Measurements from ENCODE around the gene CDK5RAP2.

GRCh38 chr9:120434532-120434931 lies 145.4 kb downstream of the CDK5RAP2 start:
- TF ChIP-seq, protein P1, sequence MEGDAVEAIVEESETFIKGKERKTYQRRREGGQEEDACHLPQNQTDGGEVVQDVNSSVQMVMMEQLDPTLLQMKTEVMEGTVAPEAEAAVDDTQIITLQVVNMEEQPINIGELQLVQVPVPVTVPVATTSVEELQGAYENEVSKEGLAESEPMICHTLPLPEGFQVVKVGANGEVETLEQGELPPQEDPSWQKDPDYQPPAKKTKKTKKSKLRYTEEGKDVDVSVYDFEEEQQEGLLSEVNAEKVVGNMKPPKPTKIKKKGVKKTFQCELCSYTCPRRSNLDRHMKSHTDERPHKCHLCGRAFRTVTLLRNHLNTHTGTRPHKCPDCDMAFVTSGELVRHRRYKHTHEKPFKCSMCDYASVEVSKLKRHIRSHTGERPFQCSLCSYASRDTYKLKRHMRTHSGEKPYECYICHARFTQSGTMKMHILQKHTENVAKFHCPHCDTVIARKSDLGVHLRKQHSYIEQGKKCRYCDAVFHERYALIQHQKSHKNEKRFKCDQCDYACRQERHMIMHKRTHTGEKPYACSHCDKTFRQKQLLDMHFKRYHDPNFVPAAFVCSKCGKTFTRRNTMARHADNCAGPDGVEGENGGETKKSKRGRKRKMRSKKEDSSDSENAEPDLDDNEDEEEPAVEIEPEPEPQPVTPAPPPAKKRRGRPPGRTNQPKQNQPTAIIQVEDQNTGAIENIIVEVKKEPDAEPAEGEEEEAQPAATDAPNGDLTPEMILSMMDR (IDR thresholded peaks at IDR 0.05; ENCODE audit: low read depth, low read length) = no peak
- TF ChIP-seq EZH2phosphoT487 (IDR thresholded peaks at IDR 0.05; ENCODE audit: low read depth) = no peak
